DOHH2 (cell line): ENCODE results near the gene KLF18.

Experiments
- H3F3A ChIP-seq: fragments of 200-600 bp; sonication (generic), shearing (Covaris generic); 2 replicates; pipeline ENCODE4 v1.6.0; 2016; ENCODE audit warnings: antibody characterized with exemption, mild to moderate bottlenecking; ENCODE audit not compliant: control insufficient read depth, insufficient read depth
- H3K27ac ChIP-seq: fragments of 200-600 bp; sonication (generic); 2 replicates; pipeline ENCODE4 v1.5.1; 2014; ENCODE audit warnings: low read depth, mild to moderate bottlenecking, low read length, moderate library complexity
- H3K27me3 ChIP-seq: fragments of 200-600 bp; sonication (generic); 2 replicates; pipeline ENCODE4 v1.6.1; 2014; ENCODE audit warnings: mild to moderate bottlenecking, low read length, mixed read lengths; ENCODE audit not compliant: control insufficient read depth
- H3K36me3 ChIP-seq: fragments of 200-600 bp; sonication (generic); 2 replicates; pipeline ENCODE4 v1.6.1; 2014; ENCODE audit warnings: mild to moderate bottlenecking, low read length, moderate library complexity, mixed read lengths; ENCODE audit not compliant: control insufficient read depth
- H3K4me1 ChIP-seq: fragments of 200-600 bp; sonication (generic); 2 replicates; pipeline ENCODE4 v1.6.1; 2014; ENCODE audit warnings: mild to moderate bottlenecking, low read length, mixed read lengths; ENCODE audit not compliant: control insufficient read depth
- H3K4me2 ChIP-seq: fragments of 200-600 bp; sonication (generic); 2 replicates; pipeline ENCODE4 v1.6.0; 2014; ENCODE audit warnings: mild to moderate bottlenecking, low read length, moderate library complexity
- H3K4me3 ChIP-seq: fragments of 200-600 bp; sonication (generic); 2 replicates; pipeline ENCODE4 v1.5.1; 2014; ENCODE audit warnings: mild to moderate bottlenecking, low read length, mixed read lengths
- H3K79me2 ChIP-seq: fragments of 200-600 bp; sonication (generic); 2 replicates; pipeline ENCODE4 v1.6.1; 2014; ENCODE audit warnings: mild to moderate bottlenecking, low read length, mixed read lengths; ENCODE audit not compliant: control insufficient read depth
- H3K9me2 ChIP-seq: fragments of 200-600 bp; sonication (generic); replicated peaks from 2 replicates; pipeline ENCODE4 v1.6.1; 2014; ENCODE audit warnings: mild to moderate bottlenecking, low read length, mixed read lengths; ENCODE audit not compliant: control insufficient read depth
- H3K9me3 ChIP-seq: fragments of 200-600 bp; sonication (generic); 2 replicates; pipeline ENCODE4 v1.6.1; 2014; ENCODE audit warnings: antibody characterized with exemption, low read length, mixed read lengths; ENCODE audit not compliant: control insufficient read depth, insufficient read depth
- H4K20me1 ChIP-seq: fragments of 200-600 bp; sonication (generic); 2 replicates; pipeline ENCODE4 v1.6.0; 2014; ENCODE audit warnings: low read depth, mild to moderate bottlenecking, antibody characterized with exemption, low read length, moderate library complexity; ENCODE audit not compliant: control insufficient read depth, insufficient read depth
- EZH2phosphoT487 ChIP-seq: fragments of 200-600 bp; sonication (generic); IDR thresholded peaks from 2 replicates; pipeline ENCODE4 v1.6.1; 2017; ENCODE audit warnings: borderline replicate concordance, mild to moderate bottlenecking, antibody characterized with exemption, low read length, moderate library complexity, mixed read lengths
- TF ChIP-seq, protein P1 (sequence below): fragments of 200-600 bp; sonication (generic); IDR thresholded peaks from one replicate; pipeline ENCODE4 v1.5.1; 2014; ENCODE audit warnings: antibody characterized with exemption, mild to moderate bottlenecking, low read depth, low read length; ENCODE audit not compliant: poor library complexity, severe bottlenecking

KLF18 gene

DNA sequence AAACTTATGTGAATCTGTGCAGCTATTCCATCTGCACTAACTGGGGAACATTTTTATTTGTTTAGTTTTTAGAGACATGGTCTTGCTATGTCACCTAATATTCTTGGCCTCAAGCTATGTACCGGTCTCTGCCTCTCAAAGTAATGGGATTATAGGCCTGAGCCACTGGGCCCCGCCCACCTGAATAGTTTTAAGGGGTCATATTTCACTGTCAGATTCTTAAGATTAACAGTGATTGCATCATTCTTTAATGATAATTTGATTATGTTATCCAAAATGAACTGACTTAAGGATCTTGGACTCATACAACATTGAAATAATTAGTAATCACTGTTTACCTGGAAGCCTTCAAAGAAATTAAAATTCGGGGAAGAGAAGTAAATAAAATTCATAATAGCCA lies 12.6 kb upstream of the KLF18 start:
- Histone ChIP-seq H3K4me3 (no peak overlapping the region), H3K36me3 (no peaks in the 10 kb centered on the region), H3K4me1 (no peaks in the 10 kb centered on the region), H3K27me3 (peaks cover 20% of the 10 kb centered on the region), H3K9me2 (no peaks in the 10 kb centered on the region), H3K9me3 (no peaks in the 10 kb centered on the region), H4K20me1 (no peaks in the 10 kb centered on the region), H3K27ac (no peak overlapping the region), H3K4me2 (no peak overlapping the region), H3K79me2 (no peaks in the 10 kb centered on the region), H3F3A (no peaks in the 10 kb centered on the region)
- TF ChIP-seq, protein P1, sequence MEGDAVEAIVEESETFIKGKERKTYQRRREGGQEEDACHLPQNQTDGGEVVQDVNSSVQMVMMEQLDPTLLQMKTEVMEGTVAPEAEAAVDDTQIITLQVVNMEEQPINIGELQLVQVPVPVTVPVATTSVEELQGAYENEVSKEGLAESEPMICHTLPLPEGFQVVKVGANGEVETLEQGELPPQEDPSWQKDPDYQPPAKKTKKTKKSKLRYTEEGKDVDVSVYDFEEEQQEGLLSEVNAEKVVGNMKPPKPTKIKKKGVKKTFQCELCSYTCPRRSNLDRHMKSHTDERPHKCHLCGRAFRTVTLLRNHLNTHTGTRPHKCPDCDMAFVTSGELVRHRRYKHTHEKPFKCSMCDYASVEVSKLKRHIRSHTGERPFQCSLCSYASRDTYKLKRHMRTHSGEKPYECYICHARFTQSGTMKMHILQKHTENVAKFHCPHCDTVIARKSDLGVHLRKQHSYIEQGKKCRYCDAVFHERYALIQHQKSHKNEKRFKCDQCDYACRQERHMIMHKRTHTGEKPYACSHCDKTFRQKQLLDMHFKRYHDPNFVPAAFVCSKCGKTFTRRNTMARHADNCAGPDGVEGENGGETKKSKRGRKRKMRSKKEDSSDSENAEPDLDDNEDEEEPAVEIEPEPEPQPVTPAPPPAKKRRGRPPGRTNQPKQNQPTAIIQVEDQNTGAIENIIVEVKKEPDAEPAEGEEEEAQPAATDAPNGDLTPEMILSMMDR, result no peak
- no peak for TF ChIP-seq EZH2phosphoT487

DNA sequence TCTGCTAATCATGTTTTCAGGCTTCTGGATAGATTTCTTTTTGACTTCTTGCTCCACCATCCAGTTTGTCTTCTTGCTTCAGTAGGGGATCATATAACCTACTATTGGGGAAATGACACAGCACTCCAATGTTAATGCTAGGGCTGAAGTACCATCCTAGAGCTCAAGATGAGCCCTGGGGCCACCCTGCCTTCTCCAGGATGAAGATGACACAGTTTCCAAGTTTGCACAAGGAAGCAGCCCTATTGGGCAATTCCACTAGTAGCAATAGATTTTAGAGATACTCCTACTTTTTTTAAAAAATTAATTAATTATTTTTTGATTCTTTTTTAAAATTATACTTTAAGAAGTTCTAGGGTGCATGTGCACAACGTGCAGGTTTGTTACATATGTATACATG lies 11.3 kb upstream of the KLF18 start:
- Histone ChIP-seq H3K79me2 (no peaks in the 10 kb centered on the region), H3K4me2 (no peak overlapping the region), H3K9me3 (no peaks in the 10 kb centered on the region), H3K27me3 (peaks cover 20% of the 10 kb centered on the region), H4K20me1 (no peaks in the 10 kb centered on the region), H3K36me3 (no peaks in the 10 kb centered on the region), H3F3A (no peaks in the 10 kb centered on the region), H3K9me2 (no peaks in the 10 kb centered on the region), H3K4me3 (no peak overlapping the region), H3K4me1 (no peaks in the 10 kb centered on the region), H3K27ac (no peak overlapping the region)
- TF ChIP-seq, protein P1, result no peak
- no peak for TF ChIP-seq EZH2phosphoT487

DNA sequence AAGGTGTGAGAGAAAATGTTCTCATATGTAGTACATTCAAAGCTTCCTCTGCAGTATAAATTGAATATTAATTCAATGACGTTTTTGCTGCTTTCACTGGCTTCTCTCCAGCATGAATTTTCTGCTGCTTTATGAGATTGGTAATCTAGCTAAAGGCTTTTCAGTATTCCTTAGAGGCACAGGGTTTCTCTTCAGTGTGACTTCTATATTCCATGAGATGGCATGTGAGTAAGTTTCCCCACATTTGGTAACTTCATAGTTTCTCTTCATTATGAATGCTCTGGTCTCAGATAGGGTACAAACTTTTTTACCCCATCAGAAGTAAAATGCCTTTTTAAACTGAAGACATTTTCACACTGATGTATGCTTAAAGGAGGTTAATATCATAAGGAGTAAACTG lies 10.4 kb upstream of the KLF18 start:
- peaks cover 20% of the 10 kb centered on the region for H3K27me3 ChIP-seq
- H3K27ac ChIP-seq, result no peak overlapping the region
- no peaks in the 10 kb centered on the region for H3K4me1 ChIP-seq
- no peaks in the 10 kb centered on the region for H3K79me2 ChIP-seq
- H3K36me3 ChIP-seq, result no peaks in the 10 kb centered on the region
- H3K4me3 ChIP-seq, result no peak overlapping the region
- H3K9me3 ChIP-seq, result no peaks in the 10 kb centered on the region
- no peaks in the 10 kb centered on the region for H4K20me1 ChIP-seq
- no peaks in the 10 kb centered on the region for H3F3A ChIP-seq
- no peak overlapping the region for H3K4me2 ChIP-seq
- no peaks in the 10 kb centered on the region for H3K9me2 ChIP-seq
- TF ChIP-seq EZH2phosphoT487, result no peak
- TF ChIP-seq, protein P1, result no peak

DNA sequence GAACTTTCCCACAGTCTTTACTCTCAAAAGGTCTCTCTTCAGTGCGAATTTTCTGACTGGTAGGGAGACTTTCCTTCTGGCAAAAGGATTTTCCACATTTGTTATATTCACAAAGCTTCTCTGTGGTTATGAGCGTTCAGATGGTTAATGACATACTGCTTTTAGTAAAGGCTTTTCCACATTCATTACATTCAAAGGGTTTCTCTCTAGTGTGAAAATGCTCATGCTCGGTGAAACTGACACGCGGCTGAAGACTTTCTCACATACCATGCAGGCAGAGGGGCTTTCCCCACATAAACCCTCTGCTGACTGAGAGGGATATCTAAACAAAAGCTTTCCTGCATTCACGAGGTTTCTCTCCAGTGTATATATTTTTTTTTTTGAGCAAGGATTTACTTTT lies 9.9 kb upstream of the KLF18 start:
- no peaks in the 10 kb centered on the region for H4K20me1 ChIP-seq
- no peaks in the 10 kb centered on the region for H3K4me1 ChIP-seq
- no peaks in the 10 kb centered on the region for H3F3A ChIP-seq
- no peak overlapping the region for H3K4me2 ChIP-seq
- no peaks in the 10 kb centered on the region for H3K79me2 ChIP-seq
- TF ChIP-seq, protein P1, result no peak
- no peak for TF ChIP-seq EZH2phosphoT487
- no peak overlapping the region for H3K27ac ChIP-seq
- peaks cover 20% of the 10 kb centered on the region for H3K27me3 ChIP-seq
- no peak overlapping the region for H3K4me3 ChIP-seq
- H3K9me2 ChIP-seq, result no peaks in the 10 kb centered on the region
- H3K9me3 ChIP-seq, result no peaks in the 10 kb centered on the region
- H3K36me3 ChIP-seq, result no peaks in the 10 kb centered on the region
